T-cell (primary cell): Measurements from ENCODE around the gene MRPL50. TPM values are rescaled to one million over a fixed set of nuclear protein-coding genes. Genes with fewer than 3 reads are reported as not detected.

ENCODE experiments used
- ATAC-seq, 4 experiments: fragments of 200-7000 bp in 3 of 4; fragments of 150-1000 bp in 1 of 4; cut with Tn5 transposase; replicated peaks in 1 of 4; 1 replicate in 3 of 4; 2 replicates in 1 of 4; pipeline ENCODE4 v1.10.0; 2021; ENCODE audit warnings: moderate library complexity in 3 of 4, mild to moderate bottlenecking in 2 of 4, moderate number of reproducible peaks in 1 of 4
- CTCF ChIA-PET, 2 donors: fragments of 300-600 bp; sonication (Branson Sonifier 250); formaldehyde crosslinking; loops; one replicate each; lab custom pipeline; 2022; ENCODE audit warnings: antibody characterized with exemption in 2 of 2; lab: Charles Lee
- POLR2A ChIA-PET, 2 donors: fragments of 300-600 bp; sonication (Branson Sonifier 250); formaldehyde crosslinking; loops; one replicate each; lab custom pipeline; 2022; ENCODE audit warnings: antibody characterized with exemption in 2 of 2; lab: Charles Lee
- DNase-seq, 35 experiments: peaks; one replicate each; pipeline versions ENCODE4 v3.0.0 to v3.0.0-alpha.2; 2013 to 2023
- H3K27ac ChIP-seq: one replicate; pipeline ENCODE4 v1.5.1; 2013; ENCODE audit warnings: low read length
- H3K27me3 ChIP-seq, 2 experiments: replicated peaks in 1 of 2; 1 replicate in 1 of 2; 2 replicates in 1 of 2; pipeline versions ENCODE4 v1.6.1 to v1.7.0; 2013; ENCODE audit warnings: low read length in 1 of 2, mixed read lengths in 1 of 2; ENCODE audit not compliant: control insufficient read depth in 2 of 2, insufficient read depth in 2 of 2; ENCODE audit errors: extremely low read depth in 1 of 2
- H3K36me3 ChIP-seq, 2 donors: 1 replicate in 1 of 2; 2 replicates in 1 of 2; pipeline versions ENCODE4 v1.6.1 to v1.7.0; 2013; ENCODE audit warnings: low read length in 1 of 2; ENCODE audit not compliant: control insufficient read depth in 2 of 2, insufficient read depth in 1 of 2; ENCODE audit errors: extremely low read depth in 1 of 2
- H3K4me1 ChIP-seq, 2 experiments: 1 replicate in 1 of 2; 2 replicates in 1 of 2; pipeline versions ENCODE4 v1.6.1 to v1.7.0; 2013; ENCODE audit warnings: low read length in 2 of 2, mixed read lengths in 1 of 2; ENCODE audit not compliant: insufficient read depth in 2 of 2, control insufficient read depth in 1 of 2; ENCODE audit errors: extremely low read depth in 1 of 2
- H3K4me3 ChIP-seq, 2 donors: 1 replicate in 1 of 2; 2 replicates in 1 of 2; pipeline versions ENCODE4 v1.5.1 to v1.7.0; 2013; ENCODE audit warnings: mild to moderate bottlenecking in 2 of 2, low read length in 1 of 2, moderate library complexity in 1 of 2; ENCODE audit not compliant: control insufficient read depth in 1 of 2; ENCODE audit errors: extremely low read depth in 1 of 2
- H3K9me3 ChIP-seq: 2 replicates; pipeline ENCODE4 v1.7.0; 2013
- H3K27ac Mint-ChIP-seq, 2 donors: one replicate each; pipeline ENCODE4 v1.8.0; 2020 to 2021; ENCODE audit warnings: mild to moderate bottlenecking in 2 of 2, mixed read lengths in 2 of 2
- H3K27me3 Mint-ChIP-seq, 2 donors: one replicate each; pipeline ENCODE4 v1.8.0; 2021 to 2022; ENCODE audit warnings: mixed read lengths in 2 of 2
- H3K36me3 Mint-ChIP-seq: one replicate; pipeline ENCODE4 v1.8.0; 2021; ENCODE audit warnings: mixed read lengths
- H3K4me1 Mint-ChIP-seq, 3 donors: one replicate each; pipeline ENCODE4 v1.8.0; 2020 to 2022; ENCODE audit warnings: mixed read lengths in 3 of 3, mild to moderate bottlenecking in 1 of 3
- H3K4me3 Mint-ChIP-seq, 3 donors: one replicate each; pipeline ENCODE4 v1.8.0; 2020 to 2022; ENCODE audit warnings: mild to moderate bottlenecking in 3 of 3, mixed read lengths in 3 of 3, moderate library complexity in 3 of 3
- H3K9me3 Mint-ChIP-seq, 3 donors: one replicate each; pipeline ENCODE4 v1.8.0; 2020 to 2022; ENCODE audit warnings: mixed read lengths in 3 of 3
- WGBS: methylation state at CpG from one replicate; pipeline ENCODE4 v1.1.5; 2013; ENCODE audit warnings: missing lambda C conversion rate; ENCODE audit not compliant: insufficient coverage; 5-methylcytosine and 5-hydroxymethylcytosine counted together
- total RNA-seq, 35 experiments: library from RNA in 6 of 35; stranded (reverse) in 6 of 35; fragments of 120-200 nt in 1 of 35; gene quantifications; one replicate each; pipeline versions ENCODE4 v1.2.1 to v1.2.4 and lab custom pipeline; 2013 to 2026

Gene MRPL50
- total RNA-seq (10 to 100 TPM in 3 of 5 donors, 1 to 10 TPM in 2; 7.4 to 16.7 (median 16.3) TPM), total RNA-seq (lab: John Stamatoyannopoulos, UW) (28.4 to 88.9 (median 59.4) reads per million in 29 experiments)
- 25.9 TPM for total RNA-seq (2013)

DNA sequence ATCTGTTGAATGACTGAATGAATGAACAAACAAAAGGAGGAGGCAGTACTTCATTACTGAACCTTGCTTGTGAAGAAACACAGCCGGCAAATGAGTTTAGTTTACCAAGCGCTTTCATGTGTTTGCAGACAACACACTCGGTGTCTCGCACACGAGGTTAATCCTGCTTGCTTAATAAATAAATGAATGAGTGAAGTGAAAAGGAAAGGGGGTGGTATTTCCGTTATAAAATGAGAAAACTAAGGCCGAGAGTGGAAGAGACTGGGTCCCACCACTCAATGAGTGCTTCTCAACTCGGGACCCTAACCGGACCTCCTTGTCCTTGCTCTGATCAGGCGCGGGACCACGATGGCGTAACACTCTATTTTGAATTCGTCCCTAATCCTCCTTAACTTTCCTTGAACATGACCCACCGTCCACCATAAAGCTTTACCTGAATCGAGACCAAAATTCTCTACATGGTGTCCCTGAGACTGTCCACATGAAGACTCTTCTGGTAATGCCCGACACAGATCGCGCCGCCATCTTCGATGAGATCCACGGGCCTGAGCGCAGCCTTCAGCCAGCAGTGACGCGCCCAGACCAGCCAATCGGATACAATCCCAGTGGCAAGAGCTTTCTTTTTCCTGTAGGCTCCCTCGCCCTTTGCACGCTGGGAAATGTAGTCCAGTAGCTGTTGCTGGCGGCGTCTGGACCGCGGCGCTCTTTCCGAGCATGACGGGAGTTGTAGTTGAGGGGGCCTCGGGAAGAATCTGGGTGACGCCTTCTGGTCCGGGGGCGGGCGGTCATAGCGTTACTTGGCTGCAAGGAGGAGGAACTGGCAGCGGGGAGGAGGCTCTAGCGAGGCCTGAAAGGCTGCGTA lies at the start of gene MRPL50, which contains the start of gene ZNF189:
Gene MRPL50, minus strand, starts transcription at position 551 of the 862 bp plus-strand sequence. Its CDS starts 26 bp downstream, at position 525.
Gene ZNF189, plus strand, starts transcription at position 784 of the 862 bp plus-strand sequence. CDS start 306 bp downstream, outside the sequence.
- WGBS: under 1% methylated on average over 43 of the region's 44 CpGs
- H3K36me3 Mint-ChIP-seq: peaks cover 56% of the 10 kb centered on the region
- Histone ChIP-seq H3K27ac (peak within 1 kb of the TSS; percentile 94), H3K9me3 (peaks cover 2% of the 10 kb centered on the region), H3K36me3 (peaks cover 0 to 29% of the 10 kb centered on the region in 2 donors), H3K4me3 (peak within 1 kb of the TSS; percentile 79 to 98), H3K4me1 (peaks cover 10 to 19% of the 10 kb centered on the region in 2 experiments), H3K27me3 (no peaks in the 10 kb centered on the region)
- peak within 1 kb of the TSS; percentile 95 to 99 for H3K27ac Mint-ChIP-seq
- peak; percentile 86 to 100 (median 98) for DNase-seq
- ChIA-PET POLR2A (interaction anchor here (0.6 to 1.7 kb wide), 7 partner anchors 9 to 172 kb away, joined by 3 to 9 read pairs (median 5); partner anchors contain the start of gene RNF20 (in 2 of the 2)), CTCF (interaction anchor here (0.8 to 2.5 kb wide), 9 partner anchors 9 to 803 kb away, joined by 3 to 18 read pairs (median 4); partner anchors contain the start of gene RNF20 (in 1 of the 2))
- H3K9me3 Mint-ChIP-seq: peaks cover 3 to 5% (median 3%) of the 10 kb centered on the region in 3 donors
- peak within 1 kb of the TSS; percentile 87 to 100 (median 92) for H3K4me3 Mint-ChIP-seq
- no peaks in the 10 kb centered on the region for H3K27me3 Mint-ChIP-seq
- peak; percentile 93 to 98 (median 96) for ATAC-seq
- peaks cover 74 to 84% (median 76%) of the 10 kb centered on the region in 3 donors for H3K4me1 Mint-ChIP-seq

DNA sequence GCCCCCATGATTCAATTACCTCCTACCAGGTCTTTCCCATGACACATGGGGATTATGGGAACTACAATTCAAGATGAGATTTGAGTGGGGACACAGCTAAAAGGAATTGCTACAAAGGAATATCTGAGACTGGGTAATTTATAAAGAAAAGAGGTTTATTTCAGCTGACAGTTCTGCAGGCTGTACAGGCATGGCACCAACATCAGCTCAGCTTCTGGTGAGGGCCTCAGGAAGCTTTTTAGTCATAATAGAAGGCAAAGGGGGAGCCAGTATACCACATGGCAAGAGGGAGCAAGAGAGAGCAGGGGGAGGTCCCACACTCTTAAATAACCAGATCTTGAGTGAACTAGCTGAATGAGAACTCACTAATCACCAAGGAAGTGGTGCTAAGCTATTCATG lies 48.3 kb upstream of the MRPL50 start:
- Histone ChIP-seq H3K4me1 (peaks cover 0 to 9% of the 10 kb centered on the region in 2 experiments), H3K9me3 (no peaks in the 10 kb centered on the region), H3K4me3 (no peak overlapping the region), H3K27me3 (peaks cover 12 to 25% of the 10 kb centered on the region in 2 experiments), H3K27ac (no peak overlapping the region), H3K36me3 (no peaks in the 10 kb centered on the region)
- no peak for DNase-seq
- Mint-ChIP-seq H3K27me3 (peaks cover 56 to 63% of the 10 kb centered on the region in 2 donors), H3K27ac (no peak overlapping the region), H3K9me3 (no peaks in the 10 kb centered on the region), H3K36me3 (no peaks in the 10 kb centered on the region), H3K4me1 (peaks cover 10 to 14% (median 11%) of the 10 kb centered on the region in 3 donors), H3K4me3 (no peak overlapping the region)
- no peak for ATAC-seq
- ChIA-PET CTCF (interaction anchor here in 1 of 2 donors (1.1 kb wide), 1 partner anchor 83 kb away, joined by 3 read pairs; no protein-coding TSS in a partner anchor), POLR2A (no interaction called here)

DNA sequence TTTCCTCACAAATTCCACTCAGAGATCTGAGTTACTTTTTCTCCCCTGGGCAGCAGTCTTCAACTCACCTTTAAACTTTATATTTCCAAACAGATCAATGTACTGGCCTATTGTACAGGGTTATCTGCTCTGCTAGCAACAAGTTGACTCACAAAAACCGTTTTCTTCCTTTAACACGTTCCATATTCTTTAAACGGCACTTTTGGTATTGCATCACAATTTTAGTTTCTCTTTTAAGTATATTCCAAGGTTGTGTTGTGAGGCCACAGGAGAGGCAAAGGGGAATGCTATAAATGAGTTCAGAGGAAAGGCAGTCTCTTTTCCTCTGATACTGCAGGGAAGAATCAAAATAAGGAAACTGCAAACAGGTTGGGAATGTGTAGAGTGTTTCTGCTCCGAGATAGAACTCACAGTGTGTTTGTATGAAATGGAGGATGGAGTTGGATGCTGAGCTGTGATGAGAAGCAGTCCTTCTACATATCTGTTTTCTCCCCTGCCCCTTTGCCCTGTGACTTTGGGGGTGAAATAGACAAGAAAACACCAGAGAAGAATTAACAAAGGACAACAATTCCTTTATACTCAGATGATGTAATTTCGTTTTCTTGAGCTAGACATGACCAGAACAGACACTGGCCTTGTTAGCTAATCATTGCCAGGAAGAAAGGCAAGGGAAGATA lies 47.1 kb upstream of the MRPL50 start:
- DNase-seq (no peak), ATAC-seq (no peak)
- H3K27ac ChIP-seq: no peak overlapping the region
- no peak overlapping the region for H3K27ac Mint-ChIP-seq
- peaks cover 55 to 66% of the 10 kb centered on the region in 2 donors for H3K27me3 Mint-ChIP-seq
- WGBS: 0% methylated on average over 1 of the region's 5 CpGs
- peaks cover 10 to 14% (median 11%) of the 10 kb centered on the region in 3 donors for H3K4me1 Mint-ChIP-seq
- no peaks in the 10 kb centered on the region for H3K36me3 Mint-ChIP-seq
- peaks cover 0 to 9% of the 10 kb centered on the region in 2 experiments for H3K4me1 ChIP-seq
- CTCF ChIA-PET: interaction anchor here (0.8 to 1.1 kb wide), 2 partner anchors 9 to 84 kb away, joined by 3 read pairs; no protein-coding TSS in a partner anchor
- no peaks in the 10 kb centered on the region for H3K36me3 ChIP-seq
- H3K4me3 Mint-ChIP-seq: no peak overlapping the region
- no peak overlapping the region for H3K4me3 ChIP-seq
- H3K9me3 Mint-ChIP-seq: no peaks in the 10 kb centered on the region
- POLR2A ChIA-PET: no interaction called here
- H3K27me3 ChIP-seq: peaks cover 12 to 25% of the 10 kb centered on the region in 2 experiments
- H3K9me3 ChIP-seq: no peaks in the 10 kb centered on the region

DNA sequence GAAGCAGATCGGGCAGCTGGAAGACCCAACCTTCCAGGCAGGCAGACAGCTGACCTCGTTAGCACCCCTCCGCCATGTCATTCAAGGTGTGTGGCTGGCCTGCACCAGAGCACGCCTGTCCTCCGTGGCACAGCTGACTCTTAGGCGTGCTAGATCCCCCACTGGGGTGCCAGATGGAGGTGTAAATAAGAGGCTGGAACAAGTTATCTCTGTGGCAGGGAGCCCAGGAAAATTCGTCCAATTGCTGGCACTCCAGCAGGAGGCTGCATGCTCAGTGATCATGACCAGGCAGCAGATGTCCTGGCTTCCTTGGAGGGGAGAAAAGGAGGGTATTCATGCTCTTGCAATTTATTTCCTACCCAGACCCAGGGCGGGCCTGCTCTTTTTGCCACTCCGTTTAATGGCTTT lies 45.0 kb upstream of the MRPL50 start:
- Histone ChIP-seq H3K9me3 (no peaks in the 10 kb centered on the region), H3K36me3 (no peaks in the 10 kb centered on the region), H3K27ac (no peak overlapping the region), H3K4me3 (no peak overlapping the region), H3K4me1 (peaks cover 0 to under 1% of the 10 kb centered on the region in 2 experiments), H3K27me3 (peaks cover 8 to 14% of the 10 kb centered on the region in 2 experiments)
- Mint-ChIP-seq H3K9me3 (no peaks in the 10 kb centered on the region), H3K36me3 (no peaks in the 10 kb centered on the region), H3K4me3 (no peak overlapping the region), H3K4me1 (peaks cover 0 to 2% (median under 1%) of the 10 kb centered on the region in 3 donors), H3K27me3 (peaks cover 41 to 69% of the 10 kb centered on the region in 2 donors), H3K27ac (no peak overlapping the region)
- CTCF ChIA-PET: no interaction called here
- DNase-seq (no peak), ATAC-seq (no peak)
- POLR2A ChIA-PET: no interaction called here
- 81% methylated on average over 6 of the region's 9 CpGs for WGBS

DNA sequence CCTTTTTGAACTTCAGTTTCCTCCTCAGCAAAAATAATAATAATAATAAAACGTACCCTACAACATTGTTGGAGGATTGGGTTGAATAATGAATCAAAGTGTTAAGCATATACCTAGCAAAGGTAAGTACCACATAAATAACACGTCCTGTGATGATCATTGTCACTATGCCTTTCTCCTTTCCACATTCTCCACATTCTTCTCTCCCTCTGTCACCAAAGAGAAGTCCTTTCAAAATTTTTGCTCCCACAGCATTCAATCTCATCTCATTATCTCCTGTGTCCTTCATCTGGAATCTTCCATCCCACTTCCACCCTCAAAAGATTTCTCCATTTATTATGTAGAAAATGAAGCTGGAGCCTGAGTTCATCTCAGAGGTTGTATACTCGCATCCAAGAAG lies 44.3 kb upstream of the MRPL50 start:
- CTCF ChIA-PET: no interaction called here
- Histone ChIP-seq H3K27me3 (peaks cover 6 to 13% of the 10 kb centered on the region in 2 experiments), H3K27ac (no peak overlapping the region), H3K4me1 (no peaks in the 10 kb centered on the region), H3K4me3 (no peak overlapping the region), H3K36me3 (no peaks in the 10 kb centered on the region), H3K9me3 (no peaks in the 10 kb centered on the region)
- no peak overlapping the region for H3K27ac Mint-ChIP-seq
- H3K4me1 Mint-ChIP-seq: no peaks in the 10 kb centered on the region
- WGBS: 40% methylated on average over 1 of the region's 3 CpGs
- no peak for ATAC-seq
- no peak overlapping the region for H3K4me3 Mint-ChIP-seq
- DNase-seq: no peak
- no peaks in the 10 kb centered on the region for H3K9me3 Mint-ChIP-seq
- POLR2A ChIA-PET: no interaction called here
- H3K27me3 Mint-ChIP-seq: peaks cover 38 to 67% of the 10 kb centered on the region in 2 donors
- no peaks in the 10 kb centered on the region for H3K36me3 Mint-ChIP-seq

DNA sequence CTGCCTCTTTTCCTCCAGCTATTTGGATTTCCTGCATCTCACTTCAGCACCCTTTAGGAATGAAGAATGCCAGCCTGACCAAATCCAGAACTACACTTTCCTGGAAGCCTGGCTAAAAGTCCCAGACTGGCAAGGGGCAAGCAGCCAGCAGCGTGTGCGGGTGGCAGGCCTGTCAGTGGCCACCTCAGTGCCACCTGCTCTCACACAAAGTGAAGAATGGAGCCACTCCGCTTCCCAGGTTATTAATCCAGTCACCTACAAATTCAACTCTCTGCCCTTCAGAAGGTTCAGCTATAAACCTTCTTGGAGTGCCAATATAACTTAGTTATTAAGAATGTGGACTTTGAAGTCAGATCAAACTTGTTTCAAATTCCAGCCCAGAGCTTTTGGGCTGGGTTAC lies 43.9 kb upstream of the MRPL50 start:
- no peaks in the 10 kb centered on the region for H3K9me3 ChIP-seq
- H3K27ac ChIP-seq: no peak overlapping the region
- ChIA-PET POLR2A (no interaction called here), CTCF (no interaction called here)
- Mint-ChIP-seq H3K27me3 (peaks cover 38 to 71% of the 10 kb centered on the region in 2 donors), H3K9me3 (no peaks in the 10 kb centered on the region), H3K27ac (no peak overlapping the region), H3K4me1 (no peaks in the 10 kb centered on the region), H3K4me3 (no peak overlapping the region), H3K36me3 (no peaks in the 10 kb centered on the region)
- H3K36me3 ChIP-seq: no peaks in the 10 kb centered on the region
- no peaks in the 10 kb centered on the region for H3K4me1 ChIP-seq
- peaks cover 6 to 13% of the 10 kb centered on the region in 2 experiments for H3K27me3 ChIP-seq
- no peak for ATAC-seq
- no peak overlapping the region for H3K4me3 ChIP-seq
- DNase-seq: no peak
- 80% methylated on average over 2 of the region's 3 CpGs for WGBS
